ENCODE results near the gene HOXA7. TPM values are rescaled to one million over a fixed set of nuclear protein-coding genes. Genes with fewer than 3 reads are reported as not detected.

The HOXA7 gene
- total and polyA plus RNA-seq, 10 of the 15 experiments (the other 5 are each of a cell fraction or from before 2014, with no cell fraction given) = not detected

GRCh38 chr7:27137640-27138315 lies 18.7 kb downstream of the HOXA7 start:
- no peak for DNase-seq (ENCODE audit: low read depth, low spot score)
- in situ Hi-C loops (cut with MboI) (no loop called here), intact Hi-C loops (cut with micrococcal nuclease; ENCODE audit: unreplicated experiment) (no loop called here)
- no peaks in the 10 kb centered on the region for H3K79me2 ChIP-seq (ENCODE audit: control insufficient read depth, insufficient read depth, low read length)
- H3K4me3 ChIP-seq = no peak overlapping the region
- no peak overlapping the region for H3K27ac ChIP-seq (ENCODE audit: control insufficient read depth, insufficient read depth)
- no peaks in the 10 kb centered on the region for H3K36me3 ChIP-seq (ENCODE audit: control insufficient read depth in 2 of 2, insufficient read depth in 2 of 2, low read length in 1 of 2)
- H2AFZ ChIP-seq (ENCODE audit: control insufficient read depth, low read depth, low read length) = no peak overlapping the region
- no peak for FAIRE-seq
- ATAC-seq = no peak
- no TSS peak for BruUV-seq (replicated peaks)
- H3K27me3 ChIP-seq (replicated peaks in 1 of 2; ENCODE audit: control insufficient read depth in 2 of 2, insufficient read depth in 2 of 2, low read length in 1 of 2) = peaks cover 0 to 7% of the 10 kb centered on the region in 2 experiments; a peak in 2 of 4 replicates
- SMC1A ChIA-PET (ENCODE audit: uncharacterized antibody, unreplicated experiment) = no interaction called here
- no peak overlapping the region for H3K4me2 ChIP-seq (ENCODE audit: control insufficient read depth, insufficient read depth)
- H3K9me3 ChIP-seq (replicated peaks; ENCODE audit: control insufficient read depth, insufficient read depth, low read length) = no peaks in the 10 kb centered on the region
- RAD21 ChIA-PET (ENCODE audit: unreplicated experiment) = no interaction called here
- WGBS (ENCODE audit: insufficient coverage, insufficient replicate concordance, low lambda C conversion rate, missing lambda C conversion rate) = 80% methylated on average over 2 of the region's 2 CpGs
- no peaks in the 10 kb centered on the region; the same call in 1 of the 2 replicates for H3K4me1 ChIP-seq (ENCODE audit: control insufficient read depth, insufficient read depth, low read length)
- no peak for TF ChIP-seq PML (IDR thresholded peaks at IDR 0.05; ENCODE audit: low read length)
- TF ChIP-seq ZNF207 (IDR thresholded peaks at IDR 0.05; ENCODE audit: borderline replicate concordance) = no peak
- no peak for TF ChIP-seq RCOR1 (conservative IDR thresholded peaks at IDR 0.05; ENCODE audit: low read depth, low read length)
- TF ChIP-seq ZSCAN29 (IDR thresholded peaks at IDR 0.05) = no peak
- TF ChIP-seq GATAD2B (conservative IDR thresholded peaks at IDR 0.05; ENCODE audit: low read depth) = no peak
- no peak for TF ChIP-seq ZNF592 (IDR thresholded peaks at IDR 0.05)
- no peak for TF ChIP-seq ZBTB33 (IDR thresholded peaks at IDR 0.05)
- no peak overlapping the region for H3K9ac ChIP-seq (ENCODE audit: control insufficient read depth, insufficient read depth, low read length)
- POLR2A ChIA-PET = no interaction called here
- CTCF ChIA-PET = no interaction called here
- H4K20me1 ChIP-seq (ENCODE audit: control insufficient read depth, insufficient read depth) = no peaks in the 10 kb centered on the region
